KOPT-K1 (cell line): ENCODE data around the gene AGTPBP1.
"Not testable (repeated sequence)": the region's sequence is repeated elsewhere in the genome, so short reads cannot be mapped to it uniquely, and the experiment has no call there.

Experiments used
- H3K27ac ChIP-seq: fragments of 200-600 bp; sonication (generic); 2 replicates; pipeline ENCODE4 v1.5.1; 2016; ENCODE audit warnings: antibody characterized with exemption, mild to moderate bottlenecking, low read depth, low read length; ENCODE audit not compliant: poor library complexity, severe bottlenecking
- H3K36me3 ChIP-seq: fragments of 200-600 bp; sonication (generic); 2 replicates; pipeline ENCODE4 v1.5.1; 2017; ENCODE audit warnings: antibody characterized with exemption, mild to moderate bottlenecking, low read length, moderate library complexity; ENCODE audit not compliant: insufficient read depth
- H3K9me3 ChIP-seq: fragments of 200-600 bp; sonication (generic); 2 replicates; pipeline ENCODE4 v1.5.1; 2017; ENCODE audit warnings: antibody characterized with exemption, low read length, mild to moderate bottlenecking; ENCODE audit not compliant: insufficient read depth, poor library complexity, severe bottlenecking

The AGTPBP1 gene

GRCh38 chr9:85741875-85742596, at the start of gene AGTPBP1:
Gene AGTPBP1 (minus strand): TSS chr9:85741954. CDS start chr9:85712533, 29,421 bp downstream.
- H3K9me3 ChIP-seq = no peaks in the 10 kb centered on the region
- H3K36me3 ChIP-seq = no peaks in the 10 kb centered on the region
- peak within 1 kb of the TSS; percentile 66 for H3K27ac ChIP-seq

- not testable (repeated sequence) for H3K36me3 ChIP-seq, H3K27ac ChIP-seq, H3K9me3 ChIP-seq
These were observed 44.4 kb upstream of the AGTPBP1 start for GRCh38 chr9:85786116-85786515.

GRCh38 chr9:85773844-85774243, 32.1 kb upstream of the AGTPBP1 start:
- H3K9me3 ChIP-seq, H3K27ac ChIP-seq, H3K36me3 ChIP-seq: not testable (repeated sequence)

GRCh38 chr9:85761802-85762201, 20.0 kb upstream of the AGTPBP1 start:
- not testable (repeated sequence) for H3K9me3 ChIP-seq, H3K27ac ChIP-seq, H3K36me3 ChIP-seq

- H3K9me3 ChIP-seq, H3K27ac ChIP-seq, H3K36me3 ChIP-seq: not testable (repeated sequence)
These were observed 16.0 kb upstream of the AGTPBP1 start for GRCh38 chr9:85757716-85758115.

- H3K36me3 ChIP-seq, H3K27ac ChIP-seq, H3K9me3 ChIP-seq: not testable (repeated sequence)
These were observed 14.5 kb upstream of the AGTPBP1 start for GRCh38 chr9:85756216-85756615.

GRCh38 chr9:85746309-85746708, 4.6 kb upstream of the AGTPBP1 start:
- Histone ChIP-seq H3K9me3 (no peaks in the 10 kb centered on the region), H3K27ac (no peak overlapping the region), H3K36me3 (no peaks in the 10 kb centered on the region)

- H3K27ac ChIP-seq = no peak overlapping the region
- no peaks in the 10 kb centered on the region for H3K36me3 ChIP-seq
- no peaks in the 10 kb centered on the region for H3K9me3 ChIP-seq
These were observed 3.4 kb upstream of the AGTPBP1 start for GRCh38 chr9:85745203-85745602.

- H3K27ac ChIP-seq = no peak overlapping the region
- H3K36me3 ChIP-seq = no peaks in the 10 kb centered on the region
- H3K9me3 ChIP-seq = no peaks in the 10 kb centered on the region
These were observed 2.7 kb upstream of the AGTPBP1 start for GRCh38 chr9:85744480-85744879.

GRCh38 chr9:85743275-85744128, 1.7 kb upstream of the AGTPBP1 start:
- no peaks in the 10 kb centered on the region for H3K9me3 ChIP-seq
- no peak overlapping the region for H3K27ac ChIP-seq
- H3K36me3 ChIP-seq = no peaks in the 10 kb centered on the region

GRCh38 chr9:85742597-85742936, 813 bp upstream of the AGTPBP1 start:
- Histone ChIP-seq H3K9me3 (no peaks in the 10 kb centered on the region), H3K36me3 (no peaks in the 10 kb centered on the region), H3K27ac (peak overlapping the region; percentile 66)

- H3K9me3 ChIP-seq = no peaks in the 10 kb centered on the region
- no peaks in the 10 kb centered on the region for H3K36me3 ChIP-seq
- H3K27ac ChIP-seq = peak overlapping the region; percentile 66
These were observed 469 bp downstream of the AGTPBP1 start for GRCh38 chr9:85741095-85741874.

GRCh38 chr9:85740787-85741094, 1.0 kb downstream of the AGTPBP1 start:
- Histone ChIP-seq H3K36me3 (no peaks in the 10 kb centered on the region), H3K27ac (peak overlapping the region; percentile 66), H3K9me3 (no peaks in the 10 kb centered on the region)

GRCh38 chr9:85738509-85738908, 3.2 kb downstream of the AGTPBP1 start:
- Histone ChIP-seq H3K9me3 (no peaks in the 10 kb centered on the region), H3K36me3 (no peaks in the 10 kb centered on the region), H3K27ac (no peak overlapping the region)

GRCh38 chr9:85737671-85738070, 4.1 kb downstream of the AGTPBP1 start:
- no peaks in the 10 kb centered on the region for H3K9me3 ChIP-seq
- no peaks in the 10 kb centered on the region for H3K36me3 ChIP-seq
- no peak overlapping the region for H3K27ac ChIP-seq
